Activated naive CD4-positive, alpha-beta T cell treated with anti-CD3 and anti-CD28 coated beads, Interleukin-2, amount 50 U/mL, for 16 hours (primary cell): Measurements from ENCODE around the gene CRYBB2.
"Not testable (repeated sequence)": the region's sequence is repeated elsewhere in the genome, so short reads cannot be mapped to it uniquely, and the experiment has no call there.

ENCODE experiments used
- DNase-seq: peaks from one replicate; pipeline ENCODE4 v3.0.0-alpha.2; 2020

The CRYBB2 gene

DNA sequence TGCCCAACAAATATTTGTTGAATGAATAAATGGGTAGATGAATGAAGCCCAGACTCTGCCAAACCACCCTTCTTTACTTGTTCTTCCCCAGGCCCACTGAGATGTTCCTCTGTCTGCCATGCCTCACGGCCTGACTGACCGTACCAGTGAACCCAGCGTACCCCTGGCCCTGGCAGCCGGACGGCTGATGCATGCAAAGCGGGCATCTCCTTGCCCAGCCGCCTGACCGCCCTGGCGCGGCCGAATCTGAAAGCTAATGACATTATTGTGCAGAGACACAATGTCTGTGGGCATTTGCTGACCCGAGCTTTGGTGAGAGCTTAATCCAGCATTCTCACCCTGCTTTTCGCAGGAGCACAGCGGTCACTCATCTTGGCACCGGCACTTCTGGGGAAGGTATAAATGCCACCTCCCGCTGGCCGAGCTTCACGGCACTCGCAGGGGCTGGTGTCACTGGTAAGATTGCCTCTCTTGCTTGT is at the start of gene CRYBB2:
CRYBB2 (plus strand) TSS at position 429 of the 479 bp plus-strand sequence. CDS start 1,791 bp downstream, outside the sequence.
- no peak for DNase-seq

DNA sequence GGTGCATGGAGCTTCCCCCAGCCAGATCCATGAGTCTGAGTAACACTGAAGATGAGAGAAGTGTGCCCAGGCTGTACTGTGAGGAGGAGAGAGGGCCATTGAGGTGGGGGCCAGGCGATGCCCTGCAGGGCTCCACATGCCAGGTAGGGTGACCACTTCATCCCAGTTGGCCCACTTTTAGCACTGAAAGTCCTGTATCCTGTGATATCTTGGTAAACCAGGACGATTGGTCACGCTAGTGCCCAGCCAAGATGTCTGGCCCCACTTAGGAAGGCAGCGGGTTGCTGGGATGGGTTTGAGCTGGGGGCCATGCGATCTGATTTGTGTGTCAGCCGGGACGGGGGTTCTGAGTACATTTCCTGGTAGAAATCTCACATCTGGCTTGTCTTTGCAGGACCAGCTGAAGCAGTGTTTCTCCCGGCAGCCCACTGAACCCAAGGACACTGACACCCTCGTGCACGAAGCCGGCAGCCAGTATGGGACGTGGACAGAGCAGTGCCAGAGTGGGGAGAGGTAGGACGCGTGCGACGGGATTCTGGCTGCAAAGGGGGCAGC is 48.9 kb upstream of the CRYBB2 start:
- DNase-seq = no peak

GRCh38 chr22:25172153-25172552 is 47.3 kb upstream of the CRYBB2 start:
- peak; percentile 38 for DNase-seq

GRCh38 chr22:25174156-25174887 is 45.1 kb upstream of the CRYBB2 start:
- DNase-seq = no peak

GRCh38 chr22:25174888-25175411 is 44.5 kb upstream of the CRYBB2 start:
- no peak for DNase-seq

GRCh38 chr22:25176175-25176574 is 43.3 kb upstream of the CRYBB2 start:
- DNase-seq = no peak

DNA sequence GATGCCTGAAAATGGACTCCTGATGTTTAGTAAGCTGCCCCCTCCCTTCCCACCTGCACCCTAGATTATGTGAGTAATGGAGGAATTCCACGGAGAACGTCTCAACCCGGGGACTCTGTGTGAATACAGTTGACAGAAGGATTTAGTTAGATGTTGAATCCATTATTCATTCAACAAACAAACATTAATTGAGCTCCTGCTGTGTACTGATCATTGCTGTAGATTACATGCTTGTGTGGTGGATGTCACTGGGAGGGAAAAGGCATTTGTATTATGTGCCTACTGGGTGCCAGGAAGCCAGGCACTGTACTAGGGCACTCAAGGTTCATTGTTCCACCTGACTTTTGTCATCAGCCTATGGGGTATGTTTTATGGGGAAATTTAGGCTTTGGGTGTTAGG is 42.6 kb upstream of the CRYBB2 start:
- DNase-seq = no peak

DNA sequence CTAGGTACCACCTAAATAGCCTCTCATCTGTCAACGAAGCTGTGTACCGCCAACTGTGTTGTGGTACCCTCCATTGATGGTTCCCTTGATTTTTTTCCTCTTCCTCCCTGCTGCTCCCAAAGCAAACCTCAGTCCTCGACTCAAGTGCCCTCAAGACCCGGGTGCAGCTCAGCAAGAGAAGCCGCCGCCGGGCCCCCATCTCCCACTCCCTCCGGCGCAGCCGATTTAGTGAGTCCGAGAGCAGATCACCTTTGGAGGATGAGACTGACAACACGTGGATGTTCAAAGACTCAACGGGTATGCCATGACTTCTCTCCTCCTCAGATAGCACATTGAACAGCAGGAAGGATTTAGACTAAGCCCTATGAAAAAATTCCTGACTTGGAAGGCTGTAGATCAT is 42.2 kb upstream of the CRYBB2 start:
- no peak for DNase-seq

GRCh38 chr22:25177895-25178294 is 41.5 kb upstream of the CRYBB2 start:
- no peak for DNase-seq

GRCh38 chr22:25178348-25178747 is 41.1 kb upstream of the CRYBB2 start:
- not testable (repeated sequence) for DNase-seq

DNA sequence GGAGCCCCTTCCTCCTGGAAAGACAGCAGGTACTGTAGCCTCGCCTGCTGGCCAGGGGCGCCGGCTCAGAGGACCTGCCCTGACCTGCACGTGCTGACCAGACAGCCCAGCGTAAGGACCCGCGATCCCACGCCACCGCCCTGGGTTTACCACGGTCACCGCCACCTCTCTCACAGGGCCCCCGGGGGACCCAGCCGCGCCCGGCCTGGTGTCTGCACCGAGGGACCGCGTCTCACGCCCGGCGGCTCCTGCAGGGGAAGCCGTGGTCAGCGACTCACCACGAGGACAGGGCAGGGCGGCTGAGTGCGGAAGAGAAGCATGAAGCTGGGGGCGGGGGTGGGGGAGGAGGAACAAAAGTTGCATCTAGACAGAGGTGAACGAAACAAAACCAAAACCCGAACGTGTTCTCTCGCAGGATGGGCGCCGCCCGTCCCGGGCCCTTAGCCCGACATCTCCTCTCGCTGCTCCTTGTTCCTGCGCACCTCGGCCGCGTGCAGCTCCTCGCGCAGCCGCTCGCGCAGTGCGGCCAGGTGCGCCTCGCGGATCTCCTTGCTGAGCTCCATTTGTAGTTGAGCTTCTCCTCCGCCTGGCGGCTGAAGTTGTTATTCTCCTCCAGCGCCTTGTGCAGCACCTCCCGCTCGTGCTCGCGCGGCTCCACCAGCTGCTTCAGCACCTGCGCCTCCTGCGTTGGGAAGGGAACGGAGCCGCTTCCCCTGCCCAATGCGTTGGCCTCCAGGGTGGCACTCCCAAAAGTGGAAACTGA is 40.4 kb upstream of the CRYBB2 start:
- DNase-seq = not testable (repeated sequence)

- DNase-seq = no peak
Observed at GRCh38 chr22:25182131-25183110, 37.0 kb upstream of the CRYBB2 start.

DNA sequence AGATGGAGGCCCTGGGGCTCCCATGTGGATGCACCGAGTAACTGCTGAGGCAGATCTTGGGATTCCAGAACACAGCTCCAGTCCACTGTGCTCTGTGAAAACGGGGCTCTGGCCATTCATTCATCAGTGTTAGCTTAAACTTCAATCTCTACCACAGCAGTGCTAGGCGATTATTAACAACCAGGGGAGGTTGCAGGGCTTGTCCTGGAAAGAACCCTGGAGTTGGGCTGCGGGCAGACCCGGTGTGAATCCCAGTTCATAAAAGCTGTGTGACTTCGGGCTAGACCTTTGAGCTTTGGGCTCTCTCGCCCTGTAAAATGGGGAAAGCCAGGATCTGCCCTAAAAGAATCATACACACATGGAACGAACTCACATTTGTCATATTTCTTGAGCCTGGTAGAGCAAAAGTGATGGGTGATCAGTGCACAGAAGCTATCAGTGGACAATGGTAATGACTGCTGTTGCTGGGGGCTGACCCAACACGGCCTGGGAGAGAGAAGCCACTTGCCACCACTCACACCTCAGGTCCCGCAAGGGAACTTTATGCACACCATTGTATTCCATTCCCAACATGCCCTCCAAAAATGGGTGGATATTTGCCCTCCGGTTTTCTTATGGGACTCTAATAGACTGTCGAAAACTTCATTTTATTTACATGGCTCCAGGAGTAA is 35.4 kb upstream of the CRYBB2 start:
- DNase-seq = no peak

DNA sequence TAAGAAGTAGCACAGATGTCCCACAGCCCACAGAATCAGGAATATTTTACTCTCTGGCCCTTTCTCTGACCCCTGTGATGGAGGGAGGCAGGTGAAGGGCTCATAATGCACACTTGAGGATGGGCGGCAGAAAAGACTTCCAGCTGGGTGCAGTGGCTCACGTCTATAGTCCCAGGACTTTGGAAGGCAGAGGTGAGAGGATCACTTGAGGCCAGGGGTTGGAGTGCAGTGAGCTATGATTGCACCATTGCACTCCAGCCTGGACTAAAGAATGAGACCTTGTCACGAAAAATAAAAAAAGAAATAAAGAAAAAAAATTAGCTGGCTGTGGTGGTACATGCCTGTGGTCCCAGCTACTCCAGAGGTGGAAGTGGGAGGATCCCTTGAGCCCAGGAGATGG is 33.3 kb upstream of the CRYBB2 start:
- no peak for DNase-seq

DNA sequence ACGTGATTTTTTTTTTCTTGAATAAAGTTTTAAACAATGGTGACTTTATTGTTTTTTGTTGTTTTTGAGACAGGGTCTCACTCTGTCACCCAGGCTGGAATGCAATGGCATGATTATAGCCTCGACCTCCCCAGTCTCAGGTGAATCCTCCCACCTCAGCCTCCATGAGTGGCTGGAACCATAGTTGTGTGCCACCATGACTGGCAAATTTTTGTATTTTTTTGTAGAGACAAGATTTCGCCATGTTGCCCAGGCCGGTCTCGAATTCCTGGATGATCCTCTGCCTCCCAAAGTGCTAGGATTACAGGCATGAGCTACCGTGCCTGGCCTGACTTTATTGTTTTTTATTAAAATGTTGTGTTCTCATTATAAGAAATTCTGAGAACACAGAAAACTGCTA is 32.0 kb upstream of the CRYBB2 start:
- DNase-seq = no peak

DNA sequence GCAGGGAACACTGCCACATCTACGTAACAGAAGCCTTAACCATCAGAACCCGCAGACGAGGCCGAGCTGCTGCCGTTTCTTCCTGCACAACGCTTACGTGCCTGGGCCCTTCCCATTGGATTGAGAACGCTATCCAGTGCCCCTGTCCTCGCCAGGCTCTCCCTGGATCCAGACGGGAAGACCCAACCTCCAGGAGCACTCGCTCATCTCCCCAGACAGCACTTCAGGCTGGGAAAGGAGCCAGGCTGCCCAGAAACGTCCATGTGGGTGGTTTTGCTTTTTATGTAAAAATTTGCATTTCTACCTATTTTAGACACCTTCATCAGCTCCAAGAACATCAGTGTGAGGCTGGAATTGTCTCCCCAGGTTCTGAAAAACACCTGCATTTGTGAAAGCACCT is 27.0 kb upstream of the CRYBB2 start:
- no peak for DNase-seq

- DNase-seq = no peak
Observed at GRCh38 chr22:25193130-25193529, 26.3 kb upstream of the CRYBB2 start.

- DNase-seq = no peak
Observed at GRCh38 chr22:25193548-25193947, 25.9 kb upstream of the CRYBB2 start.

- DNase-seq = no peak
Observed at GRCh38 chr22:25196326-25196725, 23.1 kb upstream of the CRYBB2 start.

DNA sequence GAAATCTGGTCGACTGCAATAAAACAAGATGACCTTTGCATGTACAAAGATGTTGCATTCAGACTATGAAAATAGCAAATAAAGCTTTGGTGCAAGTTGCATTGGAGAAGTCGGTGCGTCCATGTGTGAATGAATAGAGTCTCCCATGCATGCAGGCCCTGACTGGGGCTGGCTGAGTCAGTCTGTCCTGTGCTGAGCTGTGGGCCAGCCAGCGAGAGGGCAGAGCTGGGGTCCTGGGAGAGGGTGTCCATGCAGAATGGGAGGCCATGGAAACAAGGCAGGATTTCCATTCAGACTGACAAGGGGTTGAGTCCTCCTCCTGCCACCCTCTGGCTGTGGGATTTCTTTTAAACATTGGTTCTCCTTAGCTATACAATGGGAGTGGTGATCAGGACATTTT is 22.1 kb upstream of the CRYBB2 start:
- no peak for DNase-seq

- DNase-seq = no peak
Observed at GRCh38 chr22:25199731-25200520, 19.5 kb upstream of the CRYBB2 start, which contains the start of gene CRYBB3. Gene CRYBB3, plus strand, starts transcription at chr22:25199858. Its CDS starts 1,539 bp downstream, at chr22:25201397.
